ENCODE data around the gene CRELD1. TPM values are rescaled to one million over a fixed set of nuclear protein-coding genes. Genes with fewer than 3 reads are reported as not detected.

The CRELD1 gene
- total and polyA plus RNA-seq, 12 donors = 49.5 to 92.1 (median 65.4) TPM

GRCh38 chr3:9940746-9941145 is 7.1 kb downstream of the CRELD1 start:
- no peak overlapping the region for H3K27ac ChIP-seq
- WGBS, 2 donors = 98 to 99% methylated on average over 10 of the region's 10 CpGs
- no peaks in the 10 kb centered on the region for H3K27me3 ChIP-seq
- H3K9me3 ChIP-seq = no peaks in the 10 kb centered on the region
- ATAC-seq (no peak), DNase-seq (no peak)
- intact Hi-C loops (cut with DNase I) = loop anchor here in 1 of 10 donors (10.0 kb wide), 1 partner anchor 96 kb away; the partner anchor contains the start of gene RPUSD3
- no peak overlapping the region for H3K4me3 ChIP-seq
- TF ChIP-seq, protein P1, sequence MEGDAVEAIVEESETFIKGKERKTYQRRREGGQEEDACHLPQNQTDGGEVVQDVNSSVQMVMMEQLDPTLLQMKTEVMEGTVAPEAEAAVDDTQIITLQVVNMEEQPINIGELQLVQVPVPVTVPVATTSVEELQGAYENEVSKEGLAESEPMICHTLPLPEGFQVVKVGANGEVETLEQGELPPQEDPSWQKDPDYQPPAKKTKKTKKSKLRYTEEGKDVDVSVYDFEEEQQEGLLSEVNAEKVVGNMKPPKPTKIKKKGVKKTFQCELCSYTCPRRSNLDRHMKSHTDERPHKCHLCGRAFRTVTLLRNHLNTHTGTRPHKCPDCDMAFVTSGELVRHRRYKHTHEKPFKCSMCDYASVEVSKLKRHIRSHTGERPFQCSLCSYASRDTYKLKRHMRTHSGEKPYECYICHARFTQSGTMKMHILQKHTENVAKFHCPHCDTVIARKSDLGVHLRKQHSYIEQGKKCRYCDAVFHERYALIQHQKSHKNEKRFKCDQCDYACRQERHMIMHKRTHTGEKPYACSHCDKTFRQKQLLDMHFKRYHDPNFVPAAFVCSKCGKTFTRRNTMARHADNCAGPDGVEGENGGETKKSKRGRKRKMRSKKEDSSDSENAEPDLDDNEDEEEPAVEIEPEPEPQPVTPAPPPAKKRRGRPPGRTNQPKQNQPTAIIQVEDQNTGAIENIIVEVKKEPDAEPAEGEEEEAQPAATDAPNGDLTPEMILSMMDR (IDR thresholded peaks at IDR 0.05) = no peak
- H3K4me1 ChIP-seq = peaks cover 0 to 13% (median 2%) of the 10 kb centered on the region in 9 donors
- peaks cover 0 to 76% (median 0%) of the 10 kb centered on the region in 9 donors for H3K36me3 ChIP-seq

DNA sequence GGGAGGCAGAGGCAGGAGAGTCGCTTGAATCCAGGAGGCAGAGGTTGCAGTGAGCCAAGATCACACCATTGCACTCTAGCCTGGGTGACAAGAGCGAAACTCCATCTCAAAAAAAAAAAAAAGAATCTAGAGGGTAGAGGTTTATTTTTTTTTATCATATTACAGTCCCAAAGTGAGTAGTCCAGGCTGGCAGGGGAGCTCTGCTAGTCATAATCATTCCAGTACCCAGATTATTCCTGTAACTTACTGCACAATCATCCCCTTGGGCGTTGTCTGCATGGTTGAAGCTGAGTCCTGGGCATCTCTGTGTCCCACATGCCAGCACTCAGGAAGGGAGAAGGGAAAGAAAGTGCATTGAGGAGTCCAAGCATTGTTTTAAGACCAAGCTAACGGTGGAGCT is 8.5 kb downstream of the CRELD1 start:
- Histone ChIP-seq H3K4me3 (no peak overlapping the region), H3K27me3 (no peaks in the 10 kb centered on the region), H3K36me3 (peaks cover 0 to 63% (median 0%) of the 10 kb centered on the region in 9 donors), H3K4me1 (peaks cover 0 to 15% (median 7%) of the 10 kb centered on the region in 9 donors), H3K9me3 (no peaks in the 10 kb centered on the region), H3K27ac (no peak overlapping the region)
- no peak for DNase-seq
- intact Hi-C loops (cut with DNase I) = loop anchor here in 1 of 10 donors (10.0 kb wide), 1 partner anchor 97 kb away; the partner anchor contains the start of gene RPUSD3
- no peak for ATAC-seq
- 80 to 82% methylated on average over 4 of the region's 4 CpGs for WGBS, 2 donors
- TF ChIP-seq, protein P1 (IDR thresholded peaks at IDR 0.05) = no peak

- Histone ChIP-seq H3K4me1 (peaks cover 0 to 22% (median 15%) of the 10 kb centered on the region in 9 donors), H3K9me3 (no peaks in the 10 kb centered on the region), H3K4me3 (no peak overlapping the region), H3K36me3 (peaks cover 0 to 54% (median 0%) of the 10 kb centered on the region in 9 donors), H3K27me3 (no peaks in the 10 kb centered on the region), H3K27ac (no peak overlapping the region)
- no peak for ATAC-seq
- intact Hi-C loops (cut with DNase I) = loop anchor here in 1 of 10 donors (10.0 kb wide), 1 partner anchor 98 kb away; the partner anchor contains the start of gene RPUSD3
- TF ChIP-seq, protein P1 (IDR thresholded peaks at IDR 0.05) = no peak
- DNase-seq = no peak
- 90 to 93% methylated on average over 11 of the region's 11 CpGs for WGBS, 2 donors
These were observed 9.5 kb downstream of the CRELD1 start for GRCh38 chr3:9942934-9943690.

- Histone ChIP-seq H3K9me3 (no peaks in the 10 kb centered on the region), H3K4me1 (peaks cover 0 to 22% (median 15%) of the 10 kb centered on the region in 9 donors), H3K27ac (no peak overlapping the region), H3K36me3 (peaks cover 0 to 51% (median 0%) of the 10 kb centered on the region in 9 donors), H3K27me3 (no peaks in the 10 kb centered on the region), H3K4me3 (no peak overlapping the region)
- TF ChIP-seq, protein P1 (IDR thresholded peaks at IDR 0.05) = no peak
- DNase-seq (no peak), ATAC-seq (no peak)
- WGBS, 2 donors = 89 to 92% methylated on average over 11 of the region's 11 CpGs
- intact Hi-C loops (cut with DNase I) = loop anchor here in 1 of 10 donors (10.0 kb wide), 1 partner anchor 99 kb away; the partner anchor contains the start of gene RPUSD3
These were observed 10.6 kb downstream of the CRELD1 start for GRCh38 chr3:9944271-9944670.

Measured in heart right ventricle (tissue), 16 donors.